Measurements from ENCODE around the gene TMEM147. TPM values are rescaled to one million over a fixed set of nuclear protein-coding genes. Genes with fewer than 3 reads are reported as not detected.

The TMEM147 gene
- total and polyA plus RNA-seq, 10 of the 15 experiments (the other 5 are each of a cell fraction or from before 2014, with no cell fraction given) = 53.4 to 145 (median 79.3) TPM

GRCh38 chr19:35544110-35544802 is 1.2 kb upstream of the TMEM147 start:
- H2AFZ ChIP-seq (ENCODE audit: control insufficient read depth, low read depth, low read length) = no peak overlapping the region; the same call in 1 of the 2 replicates

More at GRCh38 chr19:35544110-35544802, 1.2 kb upstream of the TMEM147 start:
- H3K36me3 ChIP-seq (ENCODE audit: control insufficient read depth in 2 of 2, insufficient read depth in 2 of 2, low read length in 1 of 2) = peaks cover 0 to 2% of the 10 kb centered on the region in 2 experiments; a peak in 2 of 4 replicates
- H4K20me1 ChIP-seq (ENCODE audit: control insufficient read depth, insufficient read depth) = no peaks in the 10 kb centered on the region
- ChIA-PET SMC1A (ENCODE audit: uncharacterized antibody, unreplicated experiment) (interaction anchor here (0.6 to 1.6 kb wide), 7 partner anchors 10 to 403 kb away, joined by 3 to 4 read pairs (median 3); partner anchors contain the start of gene HAUS5), RAD21 (ENCODE audit: unreplicated experiment) (interaction anchor here (1.0 to 1.5 kb wide), 2 partner anchors 34 to 68 kb away, joined by 3 to 5 read pairs; partner anchors contain the start of gene HAUS5), POLR2A (interaction anchor here (1.5 kb wide), 1 partner anchor 34 kb away, joined by 3 read pairs; no protein-coding TSS in a partner anchor), CTCF (interaction anchor here (1.0 to 2.7 kb wide), 5 partner anchors 35 to 117 kb away, joined by 3 to 24 read pairs (median 4); no protein-coding TSS in a partner anchor)
- H3K9me3 ChIP-seq (replicated peaks; ENCODE audit: control insufficient read depth, insufficient read depth, low read length) = no peaks in the 10 kb centered on the region
- peak overlapping the region; percentile 100 for H3K4me2 ChIP-seq (ENCODE audit: control insufficient read depth, insufficient read depth)
- H3K4me1 ChIP-seq (ENCODE audit: control insufficient read depth, insufficient read depth, low read length) = peaks cover 31% of the 10 kb centered on the region
- H3K4me3 ChIP-seq = peak overlapping the region; percentile 77
- no peak for FAIRE-seq
- intact Hi-C loops (cut with micrococcal nuclease; ENCODE audit: unreplicated experiment) = loop anchor here (2.0 kb wide), 1 partner anchor 33 kb away; no protein-coding TSS in a partner anchor
- H3K27me3 ChIP-seq (replicated peaks in 1 of 2; ENCODE audit: control insufficient read depth in 2 of 2, insufficient read depth in 2 of 2, low read length in 1 of 2) = no peaks in the 10 kb centered on the region
- BruUV-seq (replicated peaks) = no TSS peak
- no peak for TF ChIP-seq CREB1 (IDR thresholded peaks at IDR 0.05; ENCODE audit: low read depth)
- TF ChIP-seq SMARCA5 (IDR thresholded peaks at IDR 0.05) = no peak
- no peak for TF ChIP-seq MYB (IDR thresholded peaks at IDR 0.05; ENCODE audit: borderline replicate concordance, low read depth, low read length)
- TF ChIP-seq, protein P1, sequence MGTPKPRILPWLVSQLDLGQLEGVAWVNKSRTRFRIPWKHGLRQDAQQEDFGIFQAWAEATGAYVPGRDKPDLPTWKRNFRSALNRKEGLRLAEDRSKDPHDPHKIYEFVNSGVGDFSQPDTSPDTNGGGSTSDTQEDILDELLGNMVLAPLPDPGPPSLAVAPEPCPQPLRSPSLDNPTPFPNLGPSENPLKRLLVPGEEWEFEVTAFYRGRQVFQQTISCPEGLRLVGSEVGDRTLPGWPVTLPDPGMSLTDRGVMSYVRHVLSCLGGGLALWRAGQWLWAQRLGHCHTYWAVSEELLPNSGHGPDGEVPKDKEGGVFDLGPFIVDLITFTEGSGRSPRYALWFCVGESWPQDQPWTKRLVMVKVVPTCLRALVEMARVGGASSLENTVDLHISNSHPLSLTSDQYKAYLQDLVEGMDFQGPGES (IDR thresholded peaks at IDR 0.05) = no peak
- TF ChIP-seq WRNIP1 (IDR thresholded peaks at IDR 0.05; ENCODE audit: borderline replicate concordance, low read depth, low read length) = no peak
- no peak for TF ChIP-seq MTA3 (IDR thresholded peaks at IDR 0.05; ENCODE audit: borderline replicate concordance, low read length)
- no peak for TF ChIP-seq LARP7 (IDR thresholded peaks at IDR 0.05)
- no peak for TF ChIP-seq IKZF2 (IDR thresholded peaks at IDR 0.05)
- DNase-seq (ENCODE audit: low read depth, low spot score) = no peak
- ATAC-seq = no peak
- in situ Hi-C loops (cut with MboI) = no loop called here
- WGBS (ENCODE audit: insufficient coverage, insufficient replicate concordance, low lambda C conversion rate, missing lambda C conversion rate) = 66% methylated on average over 3 of the region's 3 CpGs
- peaks cover 18% of the 10 kb centered on the region for H3K79me2 ChIP-seq (ENCODE audit: control insufficient read depth, insufficient read depth, low read length)
- peak overlapping the region; percentile 86 for H3K27ac ChIP-seq (ENCODE audit: control insufficient read depth, insufficient read depth)
- peak overlapping the region; percentile 97 for H3K9ac ChIP-seq (ENCODE audit: control insufficient read depth, insufficient read depth, low read length)

All from GM12878 (cell line).